NT2/D1 (cell line): Measurements from ENCODE around the gene NOTCH1.

ENCODE experiments used
- DNase-seq: peaks from one replicate; pipeline ENCODE4 v3.0.0-alpha.2; 2011; ENCODE audit warnings: low read depth, low spot score
- H3K27me3 ChIP-seq: 2 replicates; pipeline ENCODE4 v1.6.0; 2011; ENCODE audit warnings: mild to moderate bottlenecking; ENCODE audit not compliant: insufficient read length, insufficient read depth
- H3K36me3 ChIP-seq: 2 replicates; pipeline ENCODE4 v1.6.1; 2011; ENCODE audit warnings: mild to moderate bottlenecking, low read length, mixed read lengths; ENCODE audit not compliant: insufficient read depth, insufficient read length
- H3K4me1 ChIP-seq: 2 replicates; pipeline ENCODE4 v1.5.1; 2011; ENCODE audit not compliant: insufficient read depth, insufficient read length
- H3K4me3 ChIP-seq: 2 replicates; pipeline ENCODE4 v1.5.1; 2011; ENCODE audit warnings: low read depth; ENCODE audit not compliant: insufficient read length
- H3K9ac ChIP-seq: 2 replicates; pipeline ENCODE4 v1.6.0; 2011; ENCODE audit warnings: low read depth; ENCODE audit not compliant: insufficient read length
- H3K9me3 ChIP-seq: 2 replicates; pipeline ENCODE4 v1.5.1; 2011; ENCODE audit warnings: mild to moderate bottlenecking, low read length; ENCODE audit not compliant: insufficient read depth
- SUZ12 ChIP-seq: IDR thresholded peaks from 2 replicates; pipeline ENCODE4 v1.6.1; 2011; ENCODE audit not compliant: insufficient read length, insufficient read depth; ENCODE audit errors: extremely low read depth
- YY1 ChIP-seq: IDR thresholded peaks from 2 replicates; pipeline ENCODE4 v1.6.1; 2011; ENCODE audit not compliant: insufficient read length, insufficient read depth
- ZNF274 ChIP-seq: IDR thresholded peaks from 2 replicates; pipeline ENCODE4 v1.6.1; 2011; ENCODE audit warnings: mild to moderate bottlenecking, low read depth, low read length

NOTCH1 gene

DNA sequence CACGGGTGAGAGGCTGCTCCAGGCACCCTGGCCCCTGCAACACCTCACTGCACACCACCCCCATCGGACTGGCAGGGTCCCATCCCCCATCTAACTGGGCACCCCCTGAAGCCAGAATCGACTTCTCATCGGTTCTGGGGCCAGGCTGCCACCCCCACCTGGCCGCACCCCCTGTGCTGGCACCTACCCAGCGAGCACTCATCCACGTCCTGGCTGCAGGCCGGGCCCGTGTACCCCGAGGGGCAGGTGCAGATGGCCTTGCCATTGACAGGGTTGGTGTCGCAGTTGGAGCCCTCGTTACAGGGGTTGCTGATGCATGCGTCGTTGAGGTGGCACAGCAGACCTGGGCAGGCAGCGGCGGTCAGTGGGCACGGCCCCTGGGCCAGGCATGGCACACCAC lies 27.9 kb downstream of the NOTCH1 start:
- Histone ChIP-seq H3K9ac (no peak overlapping the region), H3K27me3 (no peaks in the 10 kb centered on the region), H3K36me3 (peaks cover 92% of the 10 kb centered on the region), H3K9me3 (no peaks in the 10 kb centered on the region; the same call in 1 of the 2 replicates), H3K4me3 (no peak overlapping the region), H3K4me1 (peaks cover 7% of the 10 kb centered on the region)
- TF ChIP-seq YY1 (no peak), ZNF274 (no peak), SUZ12 (no peak)
- no peak for DNase-seq

DNA sequence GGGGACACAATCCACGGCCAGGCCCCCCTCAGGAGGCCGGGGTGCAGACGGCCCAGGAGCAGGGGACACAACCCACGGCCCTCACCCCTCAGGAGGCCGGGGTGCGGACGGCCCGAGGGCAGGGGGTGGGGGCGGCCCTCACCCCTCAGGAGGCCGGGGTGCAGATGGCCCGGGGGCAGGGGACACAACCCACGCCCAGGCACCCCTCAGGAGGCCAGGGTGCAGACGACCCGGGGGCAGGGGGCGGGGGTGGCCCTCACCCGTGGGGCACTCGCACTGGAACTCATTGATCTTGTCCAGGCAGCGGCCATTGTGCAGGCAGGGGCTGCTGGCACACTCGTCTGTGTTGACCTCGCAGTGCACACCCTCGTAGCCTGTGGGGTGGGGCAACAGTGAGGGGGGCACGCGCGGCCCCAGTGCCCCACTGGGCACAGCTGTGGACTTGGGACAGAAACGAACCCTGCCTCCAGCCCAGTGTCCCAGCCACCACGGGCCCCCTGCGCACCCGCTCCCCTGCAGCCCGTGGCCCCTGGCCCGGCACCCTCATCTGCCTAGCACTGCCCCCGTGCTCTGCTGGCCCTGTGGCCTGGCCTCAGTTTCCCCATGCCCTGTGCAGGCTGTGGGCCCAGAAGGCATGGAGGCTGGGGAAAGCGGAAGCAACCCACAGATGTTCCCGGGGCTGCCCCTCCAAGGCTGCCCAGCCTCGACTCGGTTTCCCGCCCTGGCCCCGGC lies 28.7 kb downstream of the NOTCH1 start:
- Histone ChIP-seq H3K27me3 (no peaks in the 10 kb centered on the region), H3K36me3 (peaks cover 91% of the 10 kb centered on the region), H3K9me3 (no peaks in the 10 kb centered on the region; the same call in 1 of the 2 replicates), H3K4me3 (no peak overlapping the region), H3K4me1 (peaks cover 7% of the 10 kb centered on the region), H3K9ac (no peak overlapping the region)
- no peak for TF ChIP-seq SUZ12
- no peak for TF ChIP-seq ZNF274
- no peak for TF ChIP-seq YY1
- no peak for DNase-seq

DNA sequence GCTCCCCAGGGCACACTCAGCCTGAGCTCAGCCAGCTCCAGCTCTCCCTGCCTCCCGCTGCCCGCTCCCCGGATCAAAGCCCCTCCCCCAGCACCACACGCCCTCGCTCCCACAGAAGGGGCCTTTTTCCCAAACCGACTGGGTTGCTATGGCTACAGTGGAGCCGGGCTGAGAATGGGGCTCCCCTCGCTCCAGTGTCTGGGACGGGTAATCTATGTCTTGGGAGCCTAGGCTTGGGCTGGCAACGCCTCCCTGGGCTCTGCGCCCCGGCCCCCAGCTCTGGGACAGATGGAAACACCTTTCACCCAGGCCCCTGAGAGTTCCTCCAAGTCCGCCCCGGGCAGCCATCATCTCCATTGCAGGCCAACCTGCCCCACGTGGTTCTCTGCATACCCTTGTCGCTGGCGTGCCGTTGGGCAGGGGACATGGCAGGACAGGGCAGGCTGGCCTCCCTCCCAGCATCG lies 29.6 kb downstream of the NOTCH1 start:
- H3K36me3 ChIP-seq, result peaks cover 94% of the 10 kb centered on the region
- H3K4me3 ChIP-seq, result no peak overlapping the region
- TF ChIP-seq YY1 (no peak), SUZ12 (no peak), ZNF274 (no peak)
- H3K9me3 ChIP-seq, result no peaks in the 10 kb centered on the region; the same call in 1 of the 2 replicates
- no peaks in the 10 kb centered on the region for H3K27me3 ChIP-seq
- no peak overlapping the region for H3K9ac ChIP-seq
- H3K4me1 ChIP-seq, result peaks cover 7% of the 10 kb centered on the region
- no peak for DNase-seq

DNA sequence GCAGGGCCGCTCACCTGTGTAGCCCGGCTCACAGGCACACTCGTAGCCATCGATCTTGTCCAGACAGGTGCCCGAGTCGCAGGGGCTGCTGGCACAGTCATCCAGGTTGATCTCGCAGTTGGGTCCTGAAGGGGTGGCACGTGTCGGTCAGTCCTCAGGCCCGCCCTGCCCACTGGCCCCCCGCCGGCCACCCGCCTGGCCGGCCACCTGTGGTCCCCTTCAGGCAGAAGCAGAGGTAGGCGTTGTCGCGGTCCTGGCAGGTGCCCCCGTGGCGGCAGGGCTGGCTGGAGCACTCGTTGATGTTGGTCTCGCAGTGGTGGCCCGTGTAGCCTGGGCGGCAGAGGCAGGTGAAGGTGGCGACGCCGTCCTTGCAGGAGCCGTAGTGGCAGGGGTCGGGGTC lies 30.6 kb downstream of the NOTCH1 start:
- TF ChIP-seq SUZ12 (no peak), ZNF274 (no peak), YY1 (no peak)
- Histone ChIP-seq H3K36me3 (peaks cover 95% of the 10 kb centered on the region), H3K4me1 (peaks cover 3% of the 10 kb centered on the region), H3K9me3 (no peaks in the 10 kb centered on the region; the same call in 1 of the 2 replicates), H3K9ac (no peak overlapping the region), H3K4me3 (no peak overlapping the region), H3K27me3 (no peaks in the 10 kb centered on the region)
- no peak for DNase-seq

DNA sequence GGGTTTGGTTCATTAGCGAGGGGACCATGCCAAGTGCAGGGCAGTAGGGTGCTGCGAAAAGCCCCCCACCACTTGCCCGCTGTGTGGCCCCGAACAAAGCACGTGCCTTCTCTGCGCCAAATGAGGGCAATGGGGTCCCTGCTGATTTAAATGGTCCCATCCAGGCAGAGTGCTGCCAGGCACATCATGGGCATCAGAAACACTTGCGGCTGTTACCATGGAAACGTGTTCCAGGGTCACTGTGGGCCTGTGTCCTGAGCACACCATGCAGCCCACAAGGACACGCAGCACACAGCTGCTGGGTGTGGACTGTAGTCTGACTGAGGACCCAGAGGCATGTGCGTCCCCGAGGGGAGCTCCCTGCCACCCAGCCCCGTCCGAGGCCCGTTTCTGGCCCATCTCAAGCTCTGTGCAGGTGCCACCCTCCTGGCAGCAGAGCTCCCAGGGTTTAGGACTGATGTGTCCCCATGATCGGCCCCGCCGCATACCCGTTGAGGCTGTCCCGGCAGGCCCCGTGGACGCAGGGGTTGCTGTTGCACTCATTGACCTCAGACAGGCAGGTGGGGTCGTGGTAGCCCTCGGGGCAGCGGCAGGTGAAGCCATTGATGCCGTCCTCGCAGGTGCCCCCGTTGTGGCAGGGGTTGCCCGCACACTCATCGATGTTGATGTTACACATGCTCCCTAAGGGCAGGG lies 31.7 kb downstream of the NOTCH1 start:
- no peaks in the 10 kb centered on the region for H3K27me3 ChIP-seq
- no peak overlapping the region for H3K4me3 ChIP-seq
- H3K4me1 ChIP-seq, result no peaks in the 10 kb centered on the region
- no peak overlapping the region for H3K9ac ChIP-seq
- TF ChIP-seq SUZ12, result no peak
- TF ChIP-seq YY1, result no peak
- TF ChIP-seq ZNF274, result no peak
- DNase-seq, result no peak
- no peaks in the 10 kb centered on the region; the same call in 1 of the 2 replicates for H3K9me3 ChIP-seq
- peaks cover 98% of the 10 kb centered on the region for H3K36me3 ChIP-seq

DNA sequence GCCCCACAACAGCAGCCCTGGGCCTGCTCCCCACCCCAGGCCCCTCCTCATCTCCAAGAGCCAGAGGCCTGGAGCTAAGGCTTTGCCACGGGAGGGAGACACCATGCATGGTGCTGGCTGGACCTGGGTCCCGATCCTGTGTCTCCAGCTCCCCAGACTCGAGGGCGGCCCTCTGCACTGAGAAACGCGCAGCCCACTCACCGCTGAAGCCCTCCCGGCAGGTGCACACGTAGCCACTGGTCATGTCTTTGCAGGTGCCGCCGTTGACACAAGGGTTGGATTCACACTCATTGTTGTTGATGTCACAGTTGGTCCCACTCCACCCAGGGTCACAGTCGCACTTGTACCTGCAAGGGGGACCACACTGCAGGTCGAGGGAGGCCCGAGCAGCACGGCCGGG lies 32.7 kb downstream of the NOTCH1 start:
- H3K9me3 ChIP-seq, result no peaks in the 10 kb centered on the region; the same call in 1 of the 2 replicates
- no peak overlapping the region for H3K9ac ChIP-seq
- no peak for DNase-seq
- peaks cover 98% of the 10 kb centered on the region for H3K36me3 ChIP-seq
- H3K4me1 ChIP-seq, result no peaks in the 10 kb centered on the region
- TF ChIP-seq ZNF274 (no peak), YY1 (no peak), SUZ12 (no peak)
- H3K4me3 ChIP-seq, result no peak overlapping the region
- no peaks in the 10 kb centered on the region for H3K27me3 ChIP-seq

DNA sequence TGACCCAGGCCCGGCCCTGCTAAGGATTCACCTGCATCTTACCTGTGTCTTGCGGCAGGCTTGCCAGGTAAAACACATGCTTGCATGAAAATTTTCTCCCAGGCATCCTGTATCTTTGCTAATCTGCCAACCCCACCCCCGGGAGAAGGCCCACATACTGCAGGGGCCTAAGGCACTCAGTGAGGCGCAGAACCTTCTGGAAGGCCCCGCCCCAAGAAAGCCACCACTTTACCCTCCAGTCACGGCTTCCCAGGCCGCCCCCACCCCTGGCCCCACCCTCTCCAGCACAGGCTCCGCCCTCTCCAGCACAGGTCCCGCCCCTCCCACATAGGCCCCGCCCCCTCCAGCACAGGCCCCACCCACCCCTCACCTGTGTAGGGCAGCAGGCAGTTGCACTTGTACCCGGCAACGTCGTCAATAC lies 33.2 kb downstream of the NOTCH1 start:
- H3K9me3 ChIP-seq, result no peaks in the 10 kb centered on the region; the same call in 1 of the 2 replicates
- no peaks in the 10 kb centered on the region for H3K27me3 ChIP-seq
- no peak overlapping the region for H3K9ac ChIP-seq
- TF ChIP-seq SUZ12, result no peak
- no peak for TF ChIP-seq YY1
- no peak for TF ChIP-seq ZNF274
- no peak for DNase-seq
- peaks cover 98% of the 10 kb centered on the region for H3K36me3 ChIP-seq
- H3K4me1 ChIP-seq, result no peaks in the 10 kb centered on the region
- H3K4me3 ChIP-seq, result no peak overlapping the region
